Activated CD8-positive, alpha-beta memory T cell treated with anti-CD3 and anti-CD28 coated beads for 48 hours (primary cell): ENCODE results near the gene URB2.

ENCODE experiments used
- DNase-seq, 3 experiments: peaks; one replicate each; pipeline ENCODE4 v3.0.0-alpha.2; 2020; ENCODE audit warnings: low read depth in 2 of 3, low spot score in 2 of 3

The URB2 gene

DNA sequence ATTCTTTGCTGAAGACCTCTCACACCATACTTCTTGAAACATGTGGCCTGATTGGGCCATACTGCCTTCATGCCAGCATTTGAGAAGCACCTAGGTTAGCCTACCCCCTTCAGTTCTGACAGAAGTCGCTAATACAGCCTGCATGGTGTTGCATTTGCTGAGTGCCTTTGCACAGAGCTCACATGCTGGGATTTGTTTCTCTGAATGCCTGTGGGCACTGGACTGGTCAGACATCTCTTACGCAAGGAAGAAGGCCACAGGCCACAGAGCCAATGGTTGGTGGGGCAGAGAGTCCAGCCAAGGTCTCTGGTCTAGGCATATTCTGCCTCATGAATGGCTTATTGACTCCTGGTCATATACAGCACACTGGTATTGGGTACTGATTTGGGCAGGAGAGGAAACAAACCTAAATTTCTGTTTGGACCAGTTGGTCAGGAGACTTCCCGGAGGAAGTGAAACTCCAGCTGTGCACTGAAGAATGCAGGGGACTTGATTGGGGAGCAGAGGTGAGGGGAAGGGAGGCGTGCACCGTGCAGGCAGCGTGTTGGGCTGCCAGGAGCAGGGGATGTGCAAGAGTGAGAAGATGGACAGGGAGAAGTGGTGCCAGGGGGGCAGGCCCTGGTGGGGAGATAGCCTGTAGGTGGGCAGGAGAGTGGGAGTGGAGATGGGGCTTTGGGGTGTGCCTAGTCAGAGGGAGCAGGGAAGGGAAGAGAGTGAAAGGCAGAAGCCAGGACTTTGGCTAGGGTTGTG, 18.1 kb downstream of the URB2 start:
- DNase-seq: no peak

DNA sequence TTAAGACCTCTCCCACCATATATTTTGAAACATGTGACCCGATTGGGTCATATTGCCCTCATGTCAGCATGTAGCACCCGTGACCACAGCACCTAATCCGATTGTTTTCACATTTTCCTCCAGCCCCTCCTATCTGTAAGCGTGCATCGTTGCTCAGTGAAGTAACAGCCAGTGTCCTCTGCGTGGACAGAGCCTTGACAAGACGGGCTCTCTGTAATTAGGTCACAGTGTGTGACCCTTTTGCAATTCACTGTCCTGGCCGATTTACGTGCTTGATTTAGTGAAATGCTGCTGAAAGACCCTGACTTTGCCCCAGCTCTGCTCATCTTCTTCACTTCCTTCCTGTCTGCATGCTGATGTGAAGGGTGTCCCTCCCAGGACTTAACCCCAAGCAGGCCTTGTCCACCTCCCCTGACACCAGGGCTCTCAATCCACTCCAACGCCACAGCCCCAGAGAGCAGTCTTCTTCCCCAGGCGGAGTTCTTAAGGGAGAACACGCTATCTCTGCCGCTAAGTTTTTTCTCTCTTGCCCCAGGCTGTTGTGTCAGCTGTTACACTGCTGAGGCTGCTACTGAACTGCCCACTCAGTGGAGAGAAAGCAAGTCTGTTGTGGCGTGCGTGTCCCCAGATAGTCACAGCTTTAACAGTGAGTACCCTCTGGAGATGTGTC, 19.4 kb downstream of the URB2 start:
- DNase-seq: no peak

DNA sequence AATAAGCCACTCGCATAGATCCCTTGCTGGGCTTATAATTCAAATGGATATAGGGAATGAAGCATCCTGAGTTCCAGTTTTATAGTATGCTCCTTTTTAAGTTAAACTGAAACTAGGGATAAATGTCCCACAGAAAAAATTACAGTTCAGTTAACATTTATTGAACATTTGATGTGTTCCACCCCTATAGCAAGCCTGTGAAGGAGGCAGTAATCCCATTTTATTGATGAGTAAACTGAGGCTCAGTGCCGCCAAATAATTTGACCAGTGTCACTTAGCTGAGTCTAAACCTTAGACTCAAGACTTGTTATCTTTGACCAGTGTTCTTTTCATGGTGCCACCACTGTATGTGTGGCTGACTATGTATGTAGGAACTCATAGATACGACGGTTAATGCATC, 22.4 kb downstream of the URB2 start:
- no peak for DNase-seq

DNA sequence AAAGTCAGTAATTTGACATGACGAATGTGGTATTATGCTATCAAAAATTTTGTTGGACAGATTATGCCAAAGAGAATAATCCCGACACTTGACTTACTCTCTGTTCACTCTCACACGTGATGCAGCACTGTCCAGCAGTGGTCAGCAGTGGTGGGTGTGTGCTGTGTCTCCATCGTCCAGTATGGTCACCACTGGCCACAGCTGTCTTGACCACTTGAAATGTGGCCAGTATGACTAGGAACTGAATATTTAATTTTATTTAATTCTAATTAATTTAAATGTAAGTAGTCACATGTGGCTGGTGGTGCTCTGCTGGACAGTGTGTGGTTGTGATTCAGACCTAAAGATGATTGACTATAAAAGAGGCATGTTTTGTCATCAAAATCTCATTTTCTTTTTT, 24.0 kb downstream of the URB2 start:
- DNase-seq: no peak

DNA sequence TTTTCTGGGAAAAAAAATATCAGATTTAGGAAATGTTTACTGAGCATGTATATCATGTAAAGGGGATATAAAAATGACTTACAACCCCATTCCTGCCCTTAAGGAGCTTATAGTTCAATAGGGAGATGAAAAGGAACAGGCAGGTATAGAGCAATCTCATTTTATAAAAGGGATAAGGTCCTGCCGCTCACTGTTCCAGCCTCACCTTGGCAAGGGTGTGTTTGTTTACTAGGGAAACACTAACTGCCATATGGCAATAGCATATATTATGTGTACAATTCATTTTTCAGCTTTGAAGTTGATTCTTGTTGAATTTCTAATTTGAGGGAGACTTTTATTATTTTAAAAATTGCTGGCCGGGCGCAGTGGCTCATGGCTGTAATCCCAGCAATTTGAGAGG, 25.5 kb downstream of the URB2 start:
- no peak for DNase-seq

DNA sequence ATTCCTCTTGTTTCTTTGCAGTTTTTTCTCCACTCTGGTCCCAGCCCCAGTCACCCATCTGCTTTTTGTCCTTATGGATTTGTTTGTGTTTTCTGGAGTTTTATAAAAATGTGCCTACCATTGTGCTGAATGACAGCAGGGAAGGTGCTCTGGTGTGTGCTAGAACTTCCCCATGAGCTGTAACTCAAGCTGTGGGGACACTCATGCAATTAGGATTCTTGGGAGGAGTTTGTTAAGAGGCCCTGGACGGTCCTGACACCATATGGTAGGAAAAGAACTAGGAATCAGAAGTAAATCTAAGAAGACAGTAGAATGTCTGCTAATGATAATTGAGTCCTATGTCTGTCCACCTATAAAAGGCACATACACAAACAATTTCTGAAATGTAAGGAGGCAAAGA, 27.4 kb downstream of the URB2 start:
- no peak for DNase-seq

DNA sequence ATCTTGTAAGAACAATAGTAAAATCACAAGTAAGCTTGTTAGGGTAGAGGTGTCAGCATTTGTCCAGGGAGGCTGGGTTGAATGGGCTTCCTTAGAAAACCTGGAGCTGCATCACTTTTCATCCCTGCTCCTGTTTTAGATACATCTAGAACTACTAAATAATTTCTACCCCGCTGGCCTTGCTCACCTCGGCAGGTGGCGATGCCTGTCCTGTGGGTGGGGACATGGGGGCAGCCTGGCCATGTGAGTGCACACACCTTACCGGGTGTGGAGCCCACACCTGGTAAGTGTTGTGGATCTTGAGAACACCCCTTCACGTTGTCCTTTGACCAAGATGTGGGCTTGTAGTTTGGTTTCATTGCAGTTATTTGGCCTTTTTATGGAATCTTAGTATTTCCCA, 29.7 kb downstream of the URB2 start:
- no peak for DNase-seq

DNA sequence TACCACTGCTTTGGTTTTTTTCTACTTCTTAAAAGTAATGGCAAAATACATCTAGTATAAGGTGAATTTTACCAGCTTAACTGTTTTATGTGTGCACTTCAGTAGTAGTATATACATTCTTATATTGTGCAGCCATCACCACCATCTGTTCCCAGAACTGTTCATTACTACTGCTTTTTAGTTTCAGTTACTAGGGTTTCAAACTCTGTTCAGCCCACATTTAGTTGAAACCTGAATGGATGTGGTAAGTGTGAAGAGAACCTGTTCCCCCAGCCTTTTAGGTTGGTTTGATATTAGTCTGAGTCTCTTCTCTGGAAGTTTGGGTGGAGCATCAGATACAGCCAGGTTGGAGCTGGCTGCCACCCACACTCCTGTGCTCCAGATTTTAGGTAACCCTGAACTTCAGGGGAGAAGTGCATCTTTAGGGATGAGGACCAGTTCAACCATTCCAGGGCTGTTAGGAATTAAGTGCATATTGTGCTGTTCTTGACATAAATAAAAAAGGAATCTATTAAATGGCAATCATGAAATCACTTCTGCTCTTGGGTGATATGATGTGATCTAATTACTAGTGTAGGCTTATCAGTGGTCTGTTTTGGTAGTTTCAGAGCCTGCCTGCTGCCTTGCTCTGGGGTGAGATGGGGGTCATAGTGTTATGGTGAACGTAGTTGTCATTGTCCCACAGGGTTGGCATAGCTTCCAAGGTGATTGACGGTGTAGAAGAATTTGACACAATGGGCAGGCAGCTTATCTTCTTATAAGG, 32.1 kb downstream of the URB2 start:
- no peak for DNase-seq

DNA sequence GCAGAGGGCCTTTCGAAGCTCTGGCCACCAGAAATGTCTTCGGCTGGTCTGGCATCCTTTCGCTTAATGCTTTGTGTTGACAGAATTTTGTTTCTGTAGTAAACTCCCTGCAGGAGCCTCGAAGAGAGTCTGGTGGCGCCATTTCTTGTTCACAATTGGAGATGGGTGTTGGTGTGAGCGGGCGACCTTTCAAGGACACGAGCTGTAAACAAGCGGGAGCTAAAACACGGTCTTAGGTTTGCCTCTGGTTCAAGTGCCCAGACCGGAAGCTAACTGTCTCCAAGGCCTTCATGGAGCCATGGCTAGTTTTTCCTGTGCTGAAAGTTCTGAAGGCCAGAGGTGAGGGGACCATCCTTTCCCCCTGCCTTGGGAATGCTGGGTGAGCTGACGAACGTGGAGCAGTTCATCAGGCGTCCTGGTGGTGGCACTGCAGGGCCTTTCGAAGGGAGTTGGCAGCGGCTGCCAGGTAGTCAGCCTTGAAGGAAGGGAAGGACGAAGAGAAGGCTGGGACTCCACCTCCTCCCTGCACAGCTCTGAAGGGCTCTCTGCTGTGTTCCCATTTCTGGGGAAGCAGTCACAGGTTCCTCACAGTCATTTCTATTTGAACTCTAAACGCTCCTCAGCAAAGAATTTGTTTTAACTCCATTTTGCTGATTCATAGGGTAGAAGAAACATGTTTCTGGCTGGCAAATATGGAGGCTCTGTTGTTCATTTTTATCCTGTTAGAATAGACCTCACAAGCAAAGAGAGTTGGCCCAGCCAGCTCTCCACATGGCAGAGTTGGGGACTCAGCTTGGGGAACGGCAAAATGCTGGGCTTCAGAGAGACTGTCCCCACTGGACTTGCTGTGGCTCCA, 35.2 kb downstream of the URB2 start:
- peak in 2 of 3 experiments; percentile 30 to 32 for DNase-seq

DNA sequence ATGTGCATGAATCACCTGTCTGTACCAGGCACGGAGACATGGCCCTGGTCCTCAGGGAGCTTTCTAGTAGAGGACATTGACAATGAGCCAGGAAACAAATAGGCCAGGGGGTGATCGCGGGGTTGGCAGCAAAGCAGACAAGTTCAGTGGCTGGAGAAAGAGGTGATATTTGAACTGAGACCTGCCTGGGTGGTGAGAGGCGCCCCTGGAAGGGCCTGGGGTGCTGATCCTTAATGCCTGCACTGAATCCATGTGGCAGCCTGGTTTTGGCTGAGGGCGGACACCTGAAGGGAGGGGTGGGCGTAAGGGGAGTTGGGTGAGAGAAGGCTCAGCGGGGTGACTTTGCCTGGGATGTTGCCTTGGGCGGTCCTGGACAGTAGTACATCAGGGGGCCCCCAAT, 35.9 kb downstream of the URB2 start:
- no peak for DNase-seq

DNA sequence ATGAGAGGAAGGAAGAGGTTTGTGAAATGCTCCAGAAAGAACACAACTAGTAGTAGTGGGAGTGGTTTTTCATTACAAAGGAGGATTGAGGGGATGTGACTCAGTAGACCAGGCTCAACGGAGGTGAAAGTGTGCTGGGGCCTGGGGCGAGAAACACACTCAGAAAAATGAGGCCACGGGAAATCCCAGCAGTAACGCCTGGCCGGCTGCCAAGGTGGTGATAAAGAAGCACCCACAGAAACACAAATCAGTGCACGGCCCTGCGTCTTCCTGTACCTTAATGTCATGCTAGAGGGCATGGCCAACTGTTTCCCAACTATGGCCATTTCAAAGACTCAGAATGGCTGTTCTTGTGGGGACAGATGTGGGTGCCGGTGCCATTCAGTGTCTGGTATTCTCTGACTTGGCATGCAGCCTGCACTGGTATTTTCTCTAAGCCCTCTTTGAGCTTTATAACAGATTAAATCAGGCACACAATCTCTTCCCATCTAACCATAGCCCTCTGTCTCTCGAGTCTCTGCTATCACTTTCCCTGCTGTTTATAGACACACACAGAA, 38.2 kb downstream of the URB2 start:
- peak; percentile 60 to 90 (median 65) for DNase-seq

DNA sequence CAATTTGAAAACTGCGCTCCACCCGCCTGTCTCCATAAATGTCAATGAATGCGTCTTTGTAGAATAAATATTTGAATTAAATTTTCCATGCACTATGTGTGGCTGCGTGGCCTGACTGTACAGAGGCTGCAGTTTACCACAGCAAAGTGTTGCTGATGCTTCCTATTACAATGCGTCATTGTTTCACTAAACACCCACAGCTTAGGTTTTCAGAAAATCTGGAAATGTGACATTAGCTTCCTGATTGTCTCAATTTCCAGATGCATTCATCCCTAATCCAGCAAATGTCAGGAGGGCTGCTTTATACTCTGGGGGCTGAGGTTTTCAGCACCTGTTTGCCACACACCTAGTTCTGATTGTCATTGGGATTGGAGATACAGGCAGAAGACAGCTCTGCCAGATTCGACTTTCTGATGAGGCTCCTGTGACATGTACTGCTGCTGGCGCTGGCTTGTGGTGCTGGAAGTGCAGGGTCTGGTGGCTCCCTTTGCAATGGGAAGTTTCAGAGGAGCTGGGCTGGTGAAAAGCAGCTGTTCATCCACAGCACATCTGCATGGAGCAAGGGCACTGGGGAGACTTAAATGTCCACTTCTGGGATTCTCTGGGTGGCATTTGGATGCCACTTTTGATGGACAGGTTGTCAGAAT, 40.0 kb downstream of the URB2 start:
- no peak for DNase-seq

DNA sequence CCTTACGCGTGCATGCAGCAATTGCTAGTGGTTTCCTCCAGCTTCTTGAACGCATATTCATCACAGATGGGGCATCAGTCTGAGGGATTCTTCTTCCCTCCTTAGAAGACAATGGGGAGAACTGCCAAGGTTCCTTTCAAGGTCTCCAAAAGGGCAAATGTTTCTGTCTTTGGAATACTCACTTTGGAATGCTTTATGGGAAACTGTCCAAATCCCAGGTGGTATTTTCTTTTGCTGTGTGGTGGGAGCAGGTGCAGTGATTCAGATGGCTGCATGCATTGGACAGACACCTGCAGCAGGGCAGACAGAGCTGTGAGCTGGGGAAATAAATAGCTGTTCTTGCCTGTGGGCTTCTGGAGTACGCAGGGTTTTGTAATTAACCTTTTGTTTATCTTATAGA, 40.5 kb downstream of the URB2 start:
- no peak for DNase-seq

DNA sequence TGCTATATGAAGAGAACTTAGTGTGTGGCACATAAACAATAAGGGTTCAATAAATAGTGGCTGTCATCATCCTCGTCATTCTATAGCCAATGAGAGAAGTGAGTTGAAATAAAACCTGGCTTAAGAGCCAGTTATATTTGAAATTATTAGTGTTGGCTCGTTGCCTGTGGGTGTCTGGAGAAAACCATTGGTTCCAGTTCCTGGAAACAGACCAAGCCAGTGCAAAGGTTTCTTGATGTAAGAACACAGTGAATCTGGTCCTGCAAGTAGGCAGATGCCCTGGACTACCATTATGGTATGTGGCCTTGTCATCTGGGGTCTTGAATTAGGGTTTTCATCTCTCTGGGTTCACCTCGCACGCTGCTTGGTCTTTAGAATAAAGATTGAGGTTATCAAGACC, 43.3 kb downstream of the URB2 start:
- no peak for DNase-seq

DNA sequence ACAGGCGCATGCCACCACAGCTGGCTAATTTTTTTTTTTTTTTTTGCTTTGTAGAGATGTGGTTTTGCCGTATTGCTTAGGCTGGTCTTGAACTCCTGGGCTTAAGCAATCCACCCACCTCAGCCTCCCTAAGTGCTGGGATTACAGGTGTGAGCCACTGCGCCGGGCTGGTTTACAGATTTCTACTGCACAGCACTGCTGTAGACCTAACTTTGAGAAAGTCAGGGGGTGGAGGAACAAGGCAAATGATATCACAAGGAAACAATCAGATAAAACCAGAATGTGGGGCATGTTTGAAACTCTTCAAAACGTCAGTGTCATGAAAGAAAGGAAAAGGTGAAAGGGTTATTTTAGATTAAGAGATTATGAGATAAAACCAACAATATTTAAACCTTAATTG, 45.3 kb downstream of the URB2 start:
- no peak for DNase-seq

DNA sequence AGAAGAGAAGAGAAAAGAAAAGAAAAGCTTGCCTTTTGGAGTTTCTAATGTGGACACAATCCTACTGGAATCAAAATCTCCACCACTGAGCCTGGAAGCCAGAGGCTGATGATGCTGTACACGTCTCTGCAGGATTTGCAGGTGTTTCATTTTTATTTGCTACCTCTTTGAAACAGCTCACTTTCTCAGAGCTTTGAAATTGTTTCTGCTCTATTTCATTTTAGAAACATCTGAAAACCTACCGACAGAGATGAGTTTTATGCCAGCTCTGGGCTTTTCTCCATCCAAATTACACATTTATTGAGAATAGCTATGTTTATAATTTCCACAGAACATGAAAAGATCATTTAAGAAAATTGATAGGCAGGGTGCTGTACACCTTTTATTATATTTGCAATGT, 46.2 kb downstream of the URB2 start:
- DNase-seq: no peak

DNA sequence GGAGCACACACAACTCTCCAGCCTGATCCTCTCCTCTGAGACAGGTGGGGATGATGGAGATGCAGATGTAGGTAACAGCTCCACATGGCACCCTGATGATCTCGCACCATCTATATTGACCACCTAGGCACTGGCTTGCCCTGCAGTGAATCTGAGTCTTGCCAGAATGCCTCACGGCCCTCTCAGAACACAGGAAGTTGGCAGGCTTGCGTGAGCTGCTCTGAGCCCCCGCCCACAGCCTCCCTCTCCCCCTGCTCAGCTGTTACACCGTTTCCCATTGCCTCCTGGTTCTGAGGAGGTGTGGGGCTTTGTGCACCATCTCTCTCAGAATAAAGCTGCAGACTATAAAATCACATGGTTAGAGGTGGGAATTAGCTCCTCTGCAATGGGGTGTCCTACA, 48.0 kb downstream of the URB2 start:
- DNase-seq: no peak

DNA sequence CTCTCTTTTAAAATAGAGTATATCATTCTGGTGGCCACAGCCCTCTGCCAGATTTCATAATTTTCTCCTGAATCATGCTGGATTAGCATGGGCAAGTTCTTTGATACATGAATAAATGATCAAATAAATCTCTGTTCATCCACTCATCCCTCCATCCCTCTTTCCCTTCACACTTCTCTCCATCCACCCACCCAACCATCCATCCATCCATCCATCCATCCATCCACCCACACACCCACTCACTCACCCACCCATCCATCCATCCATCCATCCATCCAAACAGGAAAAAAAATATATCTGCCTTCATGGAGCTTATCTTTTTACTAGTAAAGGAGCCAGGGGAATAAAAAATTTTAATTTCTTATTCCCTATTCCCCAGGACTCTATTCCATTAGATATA, 49.3 kb downstream of the URB2 start:
- DNase-seq: no peak

DNA sequence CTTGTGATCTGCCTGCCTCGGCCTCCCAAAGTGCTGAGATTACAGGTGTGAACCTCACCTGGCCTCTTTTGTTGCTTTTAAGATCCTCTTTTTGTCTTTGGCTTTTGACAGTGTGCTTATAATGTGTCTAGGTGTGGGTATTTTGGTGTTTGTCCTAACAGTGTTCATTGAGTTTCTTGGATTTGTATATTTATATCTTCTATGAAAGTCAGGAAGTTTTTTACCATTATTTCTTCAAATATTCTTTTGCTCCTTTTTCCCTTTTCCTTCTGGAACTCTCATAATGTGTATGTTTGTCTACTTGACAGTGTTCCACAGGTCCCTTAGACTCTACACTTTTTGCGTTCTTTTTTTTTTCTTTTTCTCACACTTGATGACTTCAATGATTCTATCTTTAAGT, 59.1 kb downstream of the URB2 start:
- DNase-seq: no peak

DNA sequence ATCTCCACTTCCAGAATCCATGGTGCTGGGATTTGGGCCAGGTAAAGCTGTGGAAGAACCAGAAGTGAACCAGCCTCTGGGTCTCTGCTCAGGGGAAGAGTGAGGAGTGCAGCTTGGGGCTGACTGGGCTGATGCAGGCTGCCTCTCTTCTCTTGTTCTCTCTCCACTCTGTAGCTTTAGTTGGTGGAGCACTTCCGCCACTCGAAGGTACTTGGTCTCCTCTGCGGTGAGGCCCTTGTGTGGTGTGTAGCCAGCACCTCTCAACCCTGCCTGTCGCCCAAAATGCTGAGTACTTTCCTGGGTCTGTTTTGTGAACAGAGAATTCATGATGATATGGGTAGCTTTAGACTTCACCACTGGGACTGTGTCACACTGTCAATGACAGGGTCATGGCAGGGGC, 63.2 kb downstream of the URB2 start:
- DNase-seq: no peak

DNA sequence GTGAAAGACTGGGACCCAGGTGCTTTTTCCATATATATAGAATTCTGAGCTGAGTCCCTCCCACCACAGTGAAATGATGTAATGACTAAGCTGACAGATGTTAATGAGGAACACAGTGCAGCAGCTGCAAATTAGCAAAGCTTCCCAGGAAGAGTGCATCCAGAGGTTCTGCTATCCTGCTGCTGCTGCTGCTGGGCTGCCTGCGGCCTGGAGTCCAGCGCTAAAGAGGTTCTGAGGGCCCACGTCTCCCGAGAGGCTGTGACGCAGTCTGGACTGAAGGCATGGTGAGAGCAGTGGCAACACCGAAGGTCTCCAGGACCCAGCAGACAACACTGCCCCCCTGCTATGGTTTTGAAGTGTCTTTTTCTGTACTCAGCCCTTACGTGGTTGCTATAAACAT, 63.9 kb downstream of the URB2 start:
- DNase-seq: no peak
